ENCODE results near the gene RFTN1. TPM values are rescaled to one million over a fixed set of nuclear protein-coding genes. Genes with fewer than 3 reads are reported as not detected.
A peak's percentile ranks its signal among the peaks of the same experiment; 100 is the strongest.

RFTN1 gene
- total and polyA plus RNA-seq, 7 experiments from 2014 or later = 44.8 to 68.8 (median 53.2) TPM

DNA sequence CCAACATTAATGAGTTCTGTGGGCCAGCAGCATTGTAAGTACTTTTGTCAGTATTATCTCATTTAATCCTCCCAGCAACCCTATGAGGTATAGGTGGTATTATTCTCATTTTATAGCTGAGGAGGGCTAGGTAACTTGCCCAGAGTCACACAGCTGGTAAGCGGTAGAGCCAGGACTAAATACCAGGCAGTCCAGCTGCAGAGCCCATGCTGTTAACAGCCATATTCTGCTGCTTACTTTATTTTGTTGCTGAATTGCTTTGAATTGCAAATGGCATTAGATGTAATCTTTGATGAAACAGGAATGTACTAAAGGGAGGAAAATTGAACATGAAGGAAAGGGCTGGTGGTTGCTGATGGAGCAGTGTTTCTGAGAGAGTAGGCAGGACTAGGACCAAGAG, 228.9 kb downstream of the RFTN1 start:
- Mint-ChIP-seq H3K27me3 (no peaks in the 10 kb centered on the region), H3K9me3 (peaks cover 0 to 4% (median 0%) of the 10 kb centered on the region in 11 donors), H3K36me3 (peaks cover 17 to 53% (median 23%) of the 10 kb centered on the region in 5 donors), H3K4me3 (peak overlapping the region; percentile 50 to 98 (median 96)), H3K4me1 (peaks cover 34 to 57% (median 43%) of the 10 kb centered on the region in 7 donors), H3K27ac (peak overlapping the region; percentile 92 to 99 (median 97))
- intact Hi-C loops (cut with micrococcal nuclease) = loop anchor here (1.0 to 5.0 kb wide), 4 partner anchors 10 to 868 kb away; no protein-coding TSS in a partner anchor
- no peak for DNase-seq
- Histone ChIP-seq H3K4me1 (ENCODE audit: control insufficient read depth in 2 of 2, insufficient read depth in 2 of 2, low read length in 2 of 2) (peaks cover 16 to 34% of the 10 kb centered on the region in 2 donors), H3K9me3 (ENCODE audit: control insufficient read depth in 2 of 3, low read length in 3 of 3) (no peaks in the 10 kb centered on the region), H3K27ac (ENCODE audit: low read depth, low read length) (peak overlapping the region; percentile 90), H3K4me3 (ENCODE audit: low read length) (no peak overlapping the region), H3K27me3 (ENCODE audit: control insufficient read depth in 2 of 2, insufficient read depth in 2 of 2, low read length in 2 of 2) (no peaks in the 10 kb centered on the region), H3K36me3 (ENCODE audit: control insufficient read depth in 2 of 3, insufficient read depth in 3 of 3, low read length in 3 of 3) (peaks cover 0 to 15% (median 0%) of the 10 kb centered on the region in 3 experiments)
- ATAC-seq = no peak
- CTCF ChIA-PET = interaction anchor here (1.1 to 10.9 kb wide), 3 partner anchors 17 to 33 kb away, joined by 3 to 92 read pairs (median 29); partner anchors contain the start of genes DPH3 and OXNAD1
- POLR2A ChIA-PET = interaction anchor here (1.6 to 5.1 kb wide), 7 partner anchors 10 to 226 kb away, joined by 5 to 98 read pairs (median 27); partner anchors contain the start of genes DPH3 and OXNAD1

DNA sequence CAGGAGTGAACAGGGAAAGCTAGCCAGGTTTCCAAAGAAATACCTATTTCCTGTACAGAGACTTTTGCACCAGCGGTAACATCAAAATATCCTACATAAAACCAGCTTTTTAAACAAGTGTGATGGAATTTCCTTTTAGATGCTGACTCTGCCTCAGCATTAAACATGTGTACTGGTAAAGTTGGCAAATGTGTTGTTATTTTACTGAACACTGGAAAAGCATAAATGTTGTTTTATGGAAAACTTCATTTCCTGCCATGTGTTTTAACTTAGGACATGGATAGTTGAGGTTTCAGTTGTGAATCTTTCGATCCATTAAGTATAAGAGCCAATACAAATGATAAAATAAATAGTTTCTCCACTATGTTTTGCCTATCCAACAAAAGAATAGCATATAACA, 232.8 kb downstream of the RFTN1 start:
- no peaks in the 10 kb centered on the region for H3K9me3 ChIP-seq (ENCODE audit: control insufficient read depth in 2 of 3, low read length in 3 of 3)
- no peaks in the 10 kb centered on the region for H3K27me3 ChIP-seq (ENCODE audit: control insufficient read depth in 2 of 2, insufficient read depth in 2 of 2, low read length in 2 of 2)
- H3K36me3 ChIP-seq (ENCODE audit: control insufficient read depth in 2 of 3, insufficient read depth in 3 of 3, low read length in 3 of 3) = no peaks in the 10 kb centered on the region
- Mint-ChIP-seq H3K27ac (no peak overlapping the region), H3K27me3 (no peaks in the 10 kb centered on the region), H3K9me3 (peaks cover 0 to 4% (median 0%) of the 10 kb centered on the region in 11 donors), H3K4me1 (peaks cover 20 to 45% (median 35%) of the 10 kb centered on the region in 7 donors), H3K4me3 (no peak overlapping the region), H3K36me3 (peaks cover 10 to 27% (median 15%) of the 10 kb centered on the region in 5 donors)
- H3K27ac ChIP-seq (ENCODE audit: low read depth, low read length) = no peak overlapping the region
- peaks cover 11 to 14% of the 10 kb centered on the region in 2 donors for H3K4me1 ChIP-seq (ENCODE audit: control insufficient read depth in 2 of 2, insufficient read depth in 2 of 2, low read length in 2 of 2)
- intact Hi-C loops (cut with micrococcal nuclease) = no loop called here
- ChIA-PET POLR2A (interaction anchor here (1.0 to 1.5 kb wide), 2 partner anchors 8 to 16 kb away, joined by 3 to 5 read pairs; partner anchors contain the start of genes DPH3 and OXNAD1), CTCF (interaction anchor here (10.9 kb wide), 1 partner anchor 13 kb away, joined by 92 read pairs; the partner anchor contains the start of genes DPH3 and OXNAD1)
- DNase-seq = no peak
- no peak overlapping the region for H3K4me3 ChIP-seq (ENCODE audit: low read length)
- ATAC-seq = no peak

DNA sequence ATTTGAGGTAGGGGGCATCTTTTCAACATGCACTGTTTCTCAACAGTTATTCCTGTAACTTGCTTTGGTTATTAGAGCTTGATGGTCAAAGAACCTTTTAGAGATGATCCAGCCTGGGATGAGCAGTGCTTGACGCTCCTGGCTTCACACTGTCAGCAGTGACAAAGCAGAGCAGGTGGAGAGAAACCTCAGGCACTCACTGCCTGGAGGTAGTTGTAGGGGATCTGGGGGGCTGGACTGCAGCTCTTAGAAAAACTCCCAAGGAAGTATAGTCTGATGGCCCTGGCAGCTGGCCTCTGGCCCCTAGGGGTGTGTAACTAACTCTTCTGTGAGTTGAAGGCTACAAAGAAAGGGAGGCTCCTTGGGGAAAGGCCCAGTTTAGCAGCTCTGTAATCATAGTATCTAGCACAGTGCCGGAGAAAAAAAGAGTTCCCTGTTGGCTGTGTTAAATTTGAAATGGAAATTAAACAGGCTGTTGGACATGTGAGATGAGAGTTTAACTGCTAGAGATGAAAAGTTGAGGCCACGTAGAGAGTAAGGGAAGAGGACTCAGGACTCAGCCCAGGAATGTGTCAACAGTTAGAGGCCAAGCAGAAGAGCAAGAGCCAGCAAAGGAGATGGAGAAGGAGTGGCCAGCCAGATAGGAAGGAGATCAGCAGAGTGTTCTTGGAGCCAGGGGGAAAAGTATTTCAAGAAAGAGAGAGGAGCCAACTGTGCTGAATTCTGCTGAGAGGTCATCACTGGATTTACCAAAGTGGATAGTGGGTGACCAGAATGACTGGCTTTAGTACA, 234.3 kb downstream of the RFTN1 start:
- peaks cover 5 to 31% (median 21%) of the 10 kb centered on the region in 7 donors for H3K4me1 Mint-ChIP-seq
- DNase-seq (no peak), ATAC-seq (no peak)
- ChIA-PET CTCF (interaction anchor here (0.6 to 10.9 kb wide), 2 partner anchors 11 to 185 kb away, joined by 3 to 92 read pairs; partner anchors contain the start of genes DPH3 and OXNAD1), POLR2A (interaction anchor here (1.0 kb wide), 1 partner anchor 232 kb away, joined by 3 read pairs; no protein-coding TSS in a partner anchor)
- H3K27ac ChIP-seq (ENCODE audit: low read depth, low read length) = no peak overlapping the region
- no peak overlapping the region for H3K4me3 Mint-ChIP-seq
- H3K9me3 ChIP-seq (ENCODE audit: control insufficient read depth in 2 of 3, low read length in 3 of 3) = no peaks in the 10 kb centered on the region
- H3K36me3 Mint-ChIP-seq = peaks cover 10 to 25% (median 16%) of the 10 kb centered on the region in 5 donors
- H3K36me3 ChIP-seq (ENCODE audit: control insufficient read depth in 2 of 3, insufficient read depth in 3 of 3, low read length in 3 of 3) = no peaks in the 10 kb centered on the region
- intact Hi-C loops (cut with micrococcal nuclease) = no loop called here
- no peaks in the 10 kb centered on the region for H3K27me3 Mint-ChIP-seq
- H3K4me1 ChIP-seq (ENCODE audit: control insufficient read depth in 2 of 2, insufficient read depth in 2 of 2, low read length in 2 of 2) = no peaks in the 10 kb centered on the region
- H3K4me3 ChIP-seq (ENCODE audit: low read length) = no peak overlapping the region
- H3K27ac Mint-ChIP-seq = no peak overlapping the region
- no peaks in the 10 kb centered on the region for H3K27me3 ChIP-seq (ENCODE audit: control insufficient read depth in 2 of 2, insufficient read depth in 2 of 2, low read length in 2 of 2)
- peaks cover 0 to 4% (median 0%) of the 10 kb centered on the region in 11 donors for H3K9me3 Mint-ChIP-seq

DNA sequence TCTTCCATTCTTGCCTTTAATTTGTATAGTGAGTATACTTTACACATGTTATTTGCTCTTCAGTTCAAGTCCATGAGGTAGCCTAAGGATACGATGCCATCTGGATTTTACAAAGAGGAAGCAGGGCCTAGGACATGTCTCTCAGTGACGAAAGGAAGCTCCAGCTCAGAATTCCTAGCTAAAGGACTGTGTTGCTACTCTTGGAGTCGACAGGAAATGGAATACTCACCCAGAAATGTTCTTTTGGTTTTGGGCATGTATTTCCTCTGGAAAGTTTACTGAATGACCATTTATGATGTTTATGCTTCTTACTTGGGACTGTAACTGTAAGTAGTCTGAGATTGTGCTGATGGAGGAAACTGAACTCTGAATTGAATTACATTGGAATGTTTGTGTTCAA, 236.0 kb downstream of the RFTN1 start:
- no peaks in the 10 kb centered on the region for H3K9me3 ChIP-seq (ENCODE audit: control insufficient read depth in 2 of 3, low read length in 3 of 3)
- Mint-ChIP-seq H3K9me3 (no peaks in the 10 kb centered on the region), H3K36me3 (peaks cover 4 to 24% (median 15%) of the 10 kb centered on the region in 5 donors), H3K4me1 (peaks cover 0 to 13% (median 5%) of the 10 kb centered on the region in 7 donors), H3K27ac (no peak overlapping the region), H3K27me3 (no peaks in the 10 kb centered on the region), H3K4me3 (no peak overlapping the region)
- H3K27ac ChIP-seq (ENCODE audit: low read depth, low read length) = no peak overlapping the region
- no peak overlapping the region for H3K4me3 ChIP-seq (ENCODE audit: low read length)
- CTCF ChIA-PET = interaction anchor here (0.6 to 10.9 kb wide), 3 partner anchors 9 to 235 kb away, joined by 3 to 92 read pairs (median 5); partner anchors contain the start of genes DPH3 and OXNAD1
- H3K36me3 ChIP-seq (ENCODE audit: control insufficient read depth in 2 of 3, insufficient read depth in 3 of 3, low read length in 3 of 3) = no peaks in the 10 kb centered on the region
- no peaks in the 10 kb centered on the region for H3K27me3 ChIP-seq (ENCODE audit: control insufficient read depth in 2 of 2, insufficient read depth in 2 of 2, low read length in 2 of 2)
- intact Hi-C loops (cut with micrococcal nuclease) = no loop called here
- no peaks in the 10 kb centered on the region for H3K4me1 ChIP-seq (ENCODE audit: control insufficient read depth in 2 of 2, insufficient read depth in 2 of 2, low read length in 2 of 2)
- no peak for ATAC-seq
- POLR2A ChIA-PET = interaction anchor here (0.8 to 1.5 kb wide), 2 partner anchors 9 to 42 kb away, joined by 3 to 4 read pairs; no protein-coding TSS in a partner anchor
- no peak for DNase-seq

DNA sequence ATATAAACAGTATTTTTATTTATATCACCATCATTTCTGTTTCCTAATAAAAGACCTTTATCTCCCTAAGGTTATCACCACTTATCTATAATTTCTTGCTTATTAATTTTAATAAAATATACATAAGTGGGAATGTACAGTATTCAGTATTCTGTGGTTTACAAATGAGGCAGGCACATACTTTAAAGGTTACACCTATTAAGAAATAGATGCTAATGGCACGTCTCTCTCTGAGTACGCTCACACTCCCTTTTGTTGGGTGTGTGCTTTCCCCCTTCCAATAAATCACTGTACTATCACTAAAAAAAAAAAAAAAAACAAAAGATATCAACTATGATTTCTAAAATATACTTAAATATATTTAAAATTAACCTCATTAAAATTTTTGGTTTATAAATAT, 239.6 kb downstream of the RFTN1 start:
- no peaks in the 10 kb centered on the region for H3K4me1 ChIP-seq (ENCODE audit: control insufficient read depth in 2 of 2, insufficient read depth in 2 of 2, low read length in 2 of 2)
- DNase-seq (no peak), ATAC-seq (no peak)
- no peak overlapping the region for H3K27ac ChIP-seq (ENCODE audit: low read depth, low read length)
- H3K4me1 Mint-ChIP-seq = peaks cover 0 to 7% (median 2%) of the 10 kb centered on the region in 7 donors
- H3K27me3 Mint-ChIP-seq = no peaks in the 10 kb centered on the region
- H3K9me3 ChIP-seq (ENCODE audit: control insufficient read depth in 2 of 3, low read length in 3 of 3) = no peaks in the 10 kb centered on the region
- H3K27ac Mint-ChIP-seq = no peak overlapping the region
- CTCF ChIA-PET = no interaction called here
- H3K36me3 ChIP-seq (ENCODE audit: control insufficient read depth in 2 of 3, insufficient read depth in 3 of 3, low read length in 3 of 3) = peaks cover 0 to 9% (median 0%) of the 10 kb centered on the region in 3 experiments
- no peaks in the 10 kb centered on the region for H3K9me3 Mint-ChIP-seq
- no peak overlapping the region for H3K4me3 ChIP-seq (ENCODE audit: low read length)
- POLR2A ChIA-PET = interaction anchor here (1.5 kb wide), 1 partner anchor 11 kb away, joined by 5 read pairs; no protein-coding TSS in a partner anchor
- no peak overlapping the region for H3K4me3 Mint-ChIP-seq
- H3K36me3 Mint-ChIP-seq = peaks cover 0 to 44% (median 21%) of the 10 kb centered on the region in 5 donors
- no peaks in the 10 kb centered on the region for H3K27me3 ChIP-seq (ENCODE audit: control insufficient read depth in 2 of 2, insufficient read depth in 2 of 2, low read length in 2 of 2)
- intact Hi-C loops (cut with micrococcal nuclease) = loop anchor here in 1 of 2 donors (1.0 kb wide), 1 partner anchor 10 kb away; no protein-coding TSS in a partner anchor

DNA sequence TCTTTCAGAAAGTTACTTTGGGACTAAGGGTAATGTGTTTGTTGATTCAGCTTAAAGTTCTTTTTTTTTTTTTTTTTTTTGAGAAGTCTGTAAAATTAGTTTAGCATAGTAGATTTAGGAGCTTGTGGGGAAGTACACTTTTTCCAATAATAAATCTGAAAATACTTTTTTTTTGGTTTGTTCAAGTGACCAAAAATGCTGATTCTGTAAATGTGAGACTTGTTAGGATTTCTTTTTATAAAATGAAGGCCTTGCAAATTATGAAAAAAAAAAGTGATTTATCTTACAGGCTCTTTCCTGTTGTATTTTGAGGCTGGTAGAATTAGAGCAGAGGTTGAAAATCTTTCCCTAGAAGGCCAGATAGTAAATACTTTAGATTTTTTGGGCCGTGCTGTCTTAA, 240.9 kb downstream of the RFTN1 start:
- H3K4me3 Mint-ChIP-seq = no peak overlapping the region
- ATAC-seq (no peak), DNase-seq (no peak)
- Histone ChIP-seq H3K36me3 (ENCODE audit: control insufficient read depth in 2 of 3, insufficient read depth in 3 of 3, low read length in 3 of 3) (peaks cover 0 to 9% (median 0%) of the 10 kb centered on the region in 3 experiments), H3K4me1 (ENCODE audit: control insufficient read depth in 2 of 2, insufficient read depth in 2 of 2, low read length in 2 of 2) (peaks cover 4% of the 10 kb centered on the region in 2 donors), H3K4me3 (ENCODE audit: low read length) (no peak overlapping the region), H3K27ac (ENCODE audit: low read depth, low read length) (no peak overlapping the region), H3K27me3 (ENCODE audit: control insufficient read depth in 2 of 2, insufficient read depth in 2 of 2, low read length in 2 of 2) (no peaks in the 10 kb centered on the region), H3K9me3 (ENCODE audit: control insufficient read depth in 2 of 3, low read length in 3 of 3) (no peaks in the 10 kb centered on the region)
- POLR2A ChIA-PET = interaction anchor here (0.6 to 1.9 kb wide), 2 partner anchors 13 to 242 kb away, joined by 3 to 12 read pairs; no protein-coding TSS in a partner anchor
- H3K4me1 Mint-ChIP-seq = peaks cover 2 to 14% (median 9%) of the 10 kb centered on the region in 7 donors
- intact Hi-C loops (cut with micrococcal nuclease) = no loop called here
- no peaks in the 10 kb centered on the region for H3K9me3 Mint-ChIP-seq
- H3K27ac Mint-ChIP-seq = no peak overlapping the region
- peaks cover 0 to 39% (median 17%) of the 10 kb centered on the region in 5 donors for H3K36me3 Mint-ChIP-seq
- no peaks in the 10 kb centered on the region for H3K27me3 Mint-ChIP-seq
- CTCF ChIA-PET = interaction anchor here (0.7 to 9.7 kb wide), 6 partner anchors 9 to 277 kb away, joined by 3 to 92 read pairs (median 8); no protein-coding TSS in a partner anchor

Data from naive thymus-derived CD4-positive, alpha-beta T cell (primary cell).